GM21423 (cell line): ENCODE results near the gene OLFM1.

Experiments
- ATAC-seq: cut with Tn5 transposase; IDR thresholded peaks from one replicate; pipeline ENCODE4 v1.9.1; 2021; ENCODE audit warnings: mild to moderate bottlenecking, moderate library complexity; ENCODE audit not compliant: unreplicated experiment

OLFM1 gene

GRCh38 chr9:135129137-135129695 lies 41.7 kb downstream of the OLFM1 start:
- no peak for ATAC-seq

- no peak for ATAC-seq
Measured at GRCh38 chr9:135130207-135130976, 42.9 kb downstream of the OLFM1 start.

- ATAC-seq, result no peak
Measured at GRCh38 chr9:135131488-135131887, 44.0 kb downstream of the OLFM1 start.

- no peak for ATAC-seq
Measured at GRCh38 chr9:135132008-135132407, 44.5 kb downstream of the OLFM1 start.

- ATAC-seq, result no peak
Measured at GRCh38 chr9:135134268-135135022, 47.0 kb downstream of the OLFM1 start.

GRCh38 chr9:135135171-135135928 lies 47.9 kb downstream of the OLFM1 start:
- no peak for ATAC-seq

GRCh38 chr9:135135929-135136315 lies 48.5 kb downstream of the OLFM1 start:
- no peak for ATAC-seq

GRCh38 chr9:135136481-135136880 lies 49.0 kb downstream of the OLFM1 start:
- ATAC-seq, result no peak

GRCh38 chr9:135136991-135137832 lies 49.7 kb downstream of the OLFM1 start:
- ATAC-seq, result no peak

- no peak for ATAC-seq
Measured at GRCh38 chr9:135138078-135138855, 50.8 kb downstream of the OLFM1 start.

GRCh38 chr9:135139366-135139959 lies 52.0 kb downstream of the OLFM1 start:
- ATAC-seq, result no peak

GRCh38 chr9:135141183-135141774 lies 53.8 kb downstream of the OLFM1 start:
- no peak for ATAC-seq

GRCh38 chr9:135144581-135145170 lies 57.2 kb downstream of the OLFM1 start:
- ATAC-seq, result no peak

- ATAC-seq, result no peak
Measured at GRCh38 chr9:135145312-135145711, 57.8 kb downstream of the OLFM1 start.

- no peak for ATAC-seq
Measured at GRCh38 chr9:135146241-135146640, 58.8 kb downstream of the OLFM1 start.

GRCh38 chr9:135146766-135147473 lies 59.5 kb downstream of the OLFM1 start:
- no peak for ATAC-seq

- ATAC-seq, result no peak
Measured at GRCh38 chr9:135147474-135147805, 60.0 kb downstream of the OLFM1 start.

GRCh38 chr9:135147938-135148337 lies 60.5 kb downstream of the OLFM1 start:
- no peak for ATAC-seq
